ENCODE results near the gene ZNF70.

GRCh38 chr22:23783265-23784150 is 32.6 kb upstream of the ZNF70 start:
- TF ChIP-seq CTCF (IDR thresholded peaks at IDR 0.05) (no peak), EZH2 (IDR thresholded peaks at IDR 0.05; ENCODE audit: borderline replicate concordance, insufficient read depth, low read depth, low read length, poor library complexity, severe bottlenecking) (no peak)

Measured in B cell (primary cell).